Upper lobe of left lung (tissue), 4 donors: ENCODE data around the gene SUSD3.

ENCODE experiments used
- POLR2AphosphoS5 ChIP-seq, 2 donors: sonication (generic); formaldehyde crosslinking; IDR thresholded peaks; one replicate each; pipeline ENCODE4 v1.5.1; 2017; ENCODE audit warnings: antibody characterized with exemption in 2 of 2
- TF ChIP-seq, protein P1 (sequence below), 6 experiments: fragments of 450-650 bp in 4 of 6; fragments of 200-600 bp in 2 of 6; sonication (generic) in 2 of 6; IDR thresholded peaks; one replicate each; pipeline ENCODE4 v1.5.1; 2016 to 2019; ENCODE audit warnings: antibody characterized with exemption in 6 of 6

DNA sequence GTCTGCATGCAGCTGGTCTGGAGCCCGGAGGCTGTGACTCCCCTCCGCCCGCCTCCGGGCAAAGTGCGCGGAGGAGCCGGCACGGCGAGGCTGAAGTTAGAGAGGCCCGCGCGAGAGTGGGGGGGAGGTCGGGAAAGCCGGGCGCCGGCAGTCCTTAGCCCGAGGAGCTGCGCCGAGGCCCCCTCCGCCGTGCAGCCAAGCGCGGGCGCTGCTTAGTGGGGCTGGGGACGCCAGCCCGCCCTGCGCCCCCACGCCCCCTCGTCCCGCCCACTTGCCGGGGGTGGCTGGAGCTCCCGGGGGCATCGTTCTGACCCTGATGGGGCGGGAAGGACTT is 75.1 kb downstream of the SUSD3 start:
- TF ChIP-seq, protein P1, sequence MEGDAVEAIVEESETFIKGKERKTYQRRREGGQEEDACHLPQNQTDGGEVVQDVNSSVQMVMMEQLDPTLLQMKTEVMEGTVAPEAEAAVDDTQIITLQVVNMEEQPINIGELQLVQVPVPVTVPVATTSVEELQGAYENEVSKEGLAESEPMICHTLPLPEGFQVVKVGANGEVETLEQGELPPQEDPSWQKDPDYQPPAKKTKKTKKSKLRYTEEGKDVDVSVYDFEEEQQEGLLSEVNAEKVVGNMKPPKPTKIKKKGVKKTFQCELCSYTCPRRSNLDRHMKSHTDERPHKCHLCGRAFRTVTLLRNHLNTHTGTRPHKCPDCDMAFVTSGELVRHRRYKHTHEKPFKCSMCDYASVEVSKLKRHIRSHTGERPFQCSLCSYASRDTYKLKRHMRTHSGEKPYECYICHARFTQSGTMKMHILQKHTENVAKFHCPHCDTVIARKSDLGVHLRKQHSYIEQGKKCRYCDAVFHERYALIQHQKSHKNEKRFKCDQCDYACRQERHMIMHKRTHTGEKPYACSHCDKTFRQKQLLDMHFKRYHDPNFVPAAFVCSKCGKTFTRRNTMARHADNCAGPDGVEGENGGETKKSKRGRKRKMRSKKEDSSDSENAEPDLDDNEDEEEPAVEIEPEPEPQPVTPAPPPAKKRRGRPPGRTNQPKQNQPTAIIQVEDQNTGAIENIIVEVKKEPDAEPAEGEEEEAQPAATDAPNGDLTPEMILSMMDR (IDR thresholded peaks at IDR 0.05), result no peak
- TF ChIP-seq POLR2AphosphoS5 (IDR thresholded peaks at IDR 0.05), result peak; percentile 49 to 63
